Embryonic facial prominence (tissue), 1 donor: ENCODE results near the gene RLN1.
"Not testable (repeated sequence)": the region's sequence is repeated elsewhere in the genome, so short reads cannot be mapped to it uniquely, and the experiment has no call there.

Experiments
- DNase-seq: peaks from one replicate; pipeline ENCODE4 v3.0.0-alpha.2; 2016; ENCODE audit errors: extremely low spot score

The RLN1 gene

GRCh38 chr9:5338992-5339981 is at the start of gene RLN1:
Gene RLN1, minus strand, starts transcription at chr9:5339876. Its CDS starts 130 bp downstream, at chr9:5339746.
- DNase-seq, result not testable (repeated sequence)

- no peak for DNase-seq
Measured at GRCh38 chr9:5389109-5389732, 49.5 kb upstream of the RLN1 start.

- DNase-seq, result no peak
Measured at GRCh38 chr9:5388026-5388819, 48.5 kb upstream of the RLN1 start.

GRCh38 chr9:5384436-5384835 is 44.8 kb upstream of the RLN1 start:
- DNase-seq, result no peak

GRCh38 chr9:5382479-5382878 is 42.8 kb upstream of the RLN1 start:
- DNase-seq, result no peak

GRCh38 chr9:5375790-5376477 is 36.3 kb upstream of the RLN1 start:
- DNase-seq, result no peak

- no peak for DNase-seq
Measured at GRCh38 chr9:5375091-5375490, 35.4 kb upstream of the RLN1 start.

- no peak for DNase-seq
Measured at GRCh38 chr9:5364294-5365024, 24.8 kb upstream of the RLN1 start.

GRCh38 chr9:5361326-5362010 is 21.8 kb upstream of the RLN1 start:
- DNase-seq, result no peak

- no peak for DNase-seq
Measured at GRCh38 chr9:5360341-5360740, 20.7 kb upstream of the RLN1 start.

- DNase-seq, result no peak
Measured at GRCh38 chr9:5357431-5358105, 17.9 kb upstream of the RLN1 start.

- DNase-seq, result no peak
Measured at GRCh38 chr9:5355817-5356216, 16.1 kb upstream of the RLN1 start.

- no peak for DNase-seq
Measured at GRCh38 chr9:5355226-5355625, 15.6 kb upstream of the RLN1 start.

- no peak for DNase-seq
Measured at GRCh38 chr9:5354184-5354583, 14.5 kb upstream of the RLN1 start.

GRCh38 chr9:5352637-5353248 is 13.1 kb upstream of the RLN1 start:
- DNase-seq, result no peak

- no peak for DNase-seq
Measured at GRCh38 chr9:5336688-5337087, 3.0 kb downstream of the RLN1 start.

- not testable (repeated sequence) for DNase-seq
Measured at GRCh38 chr9:5331276-5331675, 8.4 kb downstream of the RLN1 start.

GRCh38 chr9:5326893-5327548 is 12.7 kb downstream of the RLN1 start:
- no peak for DNase-seq

GRCh38 chr9:5326187-5326586 is 13.5 kb downstream of the RLN1 start:
- DNase-seq, result no peak
